Neural progenitor cell (in vitro differentiated cells): ENCODE measurements around the gene MPHOSPH8.
"Not testable (repeated sequence)": the region's sequence is repeated elsewhere in the genome, so short reads cannot be mapped to it uniquely, and the experiment has no call there.

ENCODE experiments used
- EZH2 ChIP-seq: fragments of 200-600 bp; sonication (generic); IDR thresholded peaks from 2 replicates; pipeline ENCODE4 v1.6.1; 2017; ENCODE audit warnings: antibody characterized with exemption, mild to moderate bottlenecking, moderate library complexity
- EZH2phosphoT487 ChIP-seq: fragments of 200-600 bp; sonication (generic); IDR thresholded peaks from 2 replicates; pipeline ENCODE4 v1.6.1; 2017; ENCODE audit warnings: antibody characterized with exemption
- TF ChIP-seq, protein P1 (sequence below): fragments of 200-600 bp; sonication (generic); IDR thresholded peaks from 2 replicates; pipeline ENCODE4 v1.5.1; 2017; ENCODE audit warnings: antibody characterized with exemption, mild to moderate bottlenecking

DNA sequence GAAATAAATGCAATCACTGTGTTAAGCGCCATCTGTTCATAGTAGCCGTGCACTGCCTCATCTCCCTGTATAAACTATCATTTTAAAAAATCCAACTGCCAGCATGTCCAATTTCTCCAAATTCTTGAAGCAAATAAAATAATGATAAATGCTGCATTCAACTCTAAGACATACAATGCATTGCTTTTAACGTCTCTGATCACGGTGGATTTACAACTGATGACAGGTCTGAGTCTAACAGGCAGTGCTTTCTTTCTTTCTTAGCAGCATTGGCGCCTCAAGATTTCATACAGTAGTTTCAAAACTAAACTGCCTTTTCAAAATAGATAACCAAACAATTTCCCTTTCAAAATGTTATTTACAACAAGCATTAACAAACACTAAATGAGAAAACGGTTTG, 70.8 kb downstream of the MPHOSPH8 start:
- not testable (repeated sequence) for TF ChIP-seq EZH2phosphoT487, EZH2
- TF ChIP-seq, protein P1, sequence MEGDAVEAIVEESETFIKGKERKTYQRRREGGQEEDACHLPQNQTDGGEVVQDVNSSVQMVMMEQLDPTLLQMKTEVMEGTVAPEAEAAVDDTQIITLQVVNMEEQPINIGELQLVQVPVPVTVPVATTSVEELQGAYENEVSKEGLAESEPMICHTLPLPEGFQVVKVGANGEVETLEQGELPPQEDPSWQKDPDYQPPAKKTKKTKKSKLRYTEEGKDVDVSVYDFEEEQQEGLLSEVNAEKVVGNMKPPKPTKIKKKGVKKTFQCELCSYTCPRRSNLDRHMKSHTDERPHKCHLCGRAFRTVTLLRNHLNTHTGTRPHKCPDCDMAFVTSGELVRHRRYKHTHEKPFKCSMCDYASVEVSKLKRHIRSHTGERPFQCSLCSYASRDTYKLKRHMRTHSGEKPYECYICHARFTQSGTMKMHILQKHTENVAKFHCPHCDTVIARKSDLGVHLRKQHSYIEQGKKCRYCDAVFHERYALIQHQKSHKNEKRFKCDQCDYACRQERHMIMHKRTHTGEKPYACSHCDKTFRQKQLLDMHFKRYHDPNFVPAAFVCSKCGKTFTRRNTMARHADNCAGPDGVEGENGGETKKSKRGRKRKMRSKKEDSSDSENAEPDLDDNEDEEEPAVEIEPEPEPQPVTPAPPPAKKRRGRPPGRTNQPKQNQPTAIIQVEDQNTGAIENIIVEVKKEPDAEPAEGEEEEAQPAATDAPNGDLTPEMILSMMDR: not testable (repeated sequence)
